NCI-H1694 (cell line): ENCODE data around the gene STAC3.

Source experiments
- DNase-seq: peaks from one replicate; lab custom pipeline; 2025; lab: John Stamatoyannopoulos, UW

Gene STAC3

GRCh38 chr12:57211791-57212700 is 38.9 kb downstream of the STAC3 start:
- no peak for DNase-seq

DNA sequence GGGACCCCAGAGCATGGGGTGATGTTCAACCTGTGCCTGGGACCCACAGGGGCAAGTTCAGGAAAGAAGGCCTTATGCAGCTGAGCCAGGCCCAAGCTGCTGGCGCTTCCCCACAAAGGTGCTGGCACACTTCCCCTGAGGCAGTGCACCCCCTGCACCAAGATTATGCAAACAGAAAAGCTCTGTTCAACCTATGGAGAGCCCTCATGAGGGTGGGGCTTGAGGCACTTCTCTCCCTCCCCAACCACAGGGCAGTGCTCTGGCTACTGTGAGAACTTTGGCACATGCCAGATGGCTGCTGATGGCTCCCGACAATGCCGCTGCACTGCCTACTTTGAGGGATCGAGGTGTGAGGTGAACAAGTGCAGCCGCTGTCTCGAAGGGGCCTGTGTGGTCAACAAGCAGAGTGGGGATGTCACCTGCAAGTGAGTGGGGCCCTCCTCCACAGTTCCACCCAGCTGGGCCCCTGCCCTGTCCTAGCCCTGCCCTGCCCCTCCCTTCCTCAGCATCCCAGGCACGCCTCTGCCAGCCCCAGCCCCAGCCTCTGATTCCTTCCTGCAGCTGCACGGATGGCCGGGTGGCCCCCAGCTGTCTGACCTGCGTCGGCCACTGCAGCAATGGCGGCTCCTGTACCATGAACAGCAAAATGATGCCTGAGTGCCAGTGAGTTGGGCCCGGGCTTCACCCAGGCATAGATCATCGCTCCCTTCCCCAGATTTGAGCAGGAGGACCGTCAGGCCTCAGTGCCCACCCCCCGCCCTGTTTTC is 39.9 kb downstream of the STAC3 start:
- no peak for DNase-seq

DNA sequence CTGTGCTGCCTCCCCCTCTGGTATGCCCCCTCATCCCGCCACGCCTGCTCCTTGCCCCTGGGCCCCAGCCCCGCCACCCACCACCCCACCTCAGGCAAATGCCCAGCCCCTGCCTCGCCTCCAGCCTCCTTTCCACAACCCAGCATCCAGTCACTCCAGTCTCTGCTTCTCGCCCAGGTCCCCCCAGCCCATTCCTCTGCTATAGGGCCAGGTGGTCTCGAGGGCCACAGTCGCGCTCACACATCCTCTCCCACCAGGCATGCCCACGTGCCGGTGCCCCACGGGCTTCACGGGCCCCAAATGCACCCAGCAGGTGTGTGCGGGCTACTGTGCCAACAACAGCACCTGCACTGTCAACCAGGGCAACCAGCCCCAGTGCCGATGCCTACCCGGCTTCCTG is 40.5 kb downstream of the STAC3 start:
- no peak for DNase-seq

DNA sequence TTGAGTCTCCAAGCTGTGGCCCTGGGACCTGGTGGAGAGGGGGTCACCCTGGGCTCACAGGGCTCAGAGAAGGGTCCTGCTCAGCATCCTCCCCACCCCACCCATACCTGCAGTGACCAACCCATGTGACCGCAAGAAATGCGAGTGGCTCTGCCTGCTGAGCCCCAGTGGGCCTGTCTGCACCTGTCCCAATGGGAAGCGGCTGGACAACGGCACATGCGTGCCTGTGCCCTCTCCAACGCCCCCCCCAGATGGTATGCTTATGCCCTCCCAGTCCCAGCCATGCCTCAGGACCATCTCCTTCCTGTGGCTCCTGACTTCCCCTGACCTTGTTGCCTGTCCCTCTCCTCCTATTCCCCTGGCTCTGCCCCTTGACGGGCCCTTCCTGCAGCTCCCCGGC is 41.1 kb downstream of the STAC3 start:
- DNase-seq: no peak

- no peak for DNase-seq
These were observed 42.2 kb downstream of the STAC3 start for GRCh38 chr12:57208631-57209282.

GRCh38 chr12:57207731-57208630 is 43.0 kb downstream of the STAC3 start:
- DNase-seq: no peak

DNA sequence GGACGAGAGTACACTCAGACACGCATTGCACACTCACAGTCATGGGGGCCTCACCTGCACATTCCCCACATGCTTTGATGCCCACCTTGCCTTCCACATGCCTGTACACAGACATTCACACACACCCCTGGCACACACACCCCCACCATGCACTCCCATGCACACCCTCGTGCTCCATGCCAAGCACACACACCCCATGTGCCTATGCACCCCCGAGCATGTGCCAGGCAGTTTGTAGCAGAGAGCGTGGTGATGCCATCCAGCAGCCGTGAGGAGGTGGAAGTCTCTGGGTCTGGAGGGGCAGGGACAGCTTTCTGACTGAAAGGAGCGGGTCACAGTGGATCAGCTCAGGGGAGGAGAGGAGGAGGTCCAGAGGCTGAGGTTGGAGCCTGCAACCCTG is 45.1 kb downstream of the STAC3 start:
- DNase-seq: no peak

DNA sequence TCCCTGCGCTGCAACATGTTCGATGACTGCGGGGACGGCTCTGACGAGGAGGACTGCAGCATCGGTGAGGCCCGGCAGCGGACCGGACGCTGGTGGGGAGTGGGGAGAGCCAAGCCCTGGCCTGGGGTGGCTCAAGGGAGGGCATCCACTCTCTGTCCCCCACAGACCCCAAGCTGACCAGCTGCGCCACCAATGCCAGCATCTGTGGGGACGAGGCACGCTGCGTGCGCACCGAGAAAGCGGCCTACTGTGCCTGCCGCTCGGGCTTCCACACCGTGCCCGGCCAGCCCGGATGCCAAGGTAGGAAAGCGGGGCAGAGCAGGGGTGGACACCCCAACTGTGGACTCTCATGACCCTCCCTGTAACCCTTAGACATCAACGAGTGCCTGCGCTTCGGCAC is 45.8 kb downstream of the STAC3 start:
- no peak for DNase-seq

GRCh38 chr12:57204454-57204853 is 46.5 kb downstream of the STAC3 start:
- no peak for DNase-seq

DNA sequence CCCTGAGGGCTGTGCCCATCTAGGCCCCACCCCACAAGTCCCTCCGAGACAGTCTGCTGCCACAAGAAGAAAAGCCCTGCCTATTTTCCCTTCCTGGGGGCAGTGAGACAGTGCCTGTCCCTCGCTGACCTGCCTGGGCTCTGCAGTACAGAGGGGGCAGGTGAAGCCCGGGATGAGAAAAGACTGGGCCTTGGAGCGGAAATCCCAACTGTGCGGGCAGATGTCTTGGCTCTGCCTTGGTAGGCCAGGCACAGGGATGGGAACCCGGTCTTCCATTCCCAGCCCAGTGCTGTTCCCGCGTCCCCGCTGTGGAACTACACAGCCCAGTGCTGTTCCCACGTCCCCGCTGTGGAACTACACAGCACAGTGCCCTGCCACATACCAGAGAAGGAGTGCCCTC is 47.2 kb downstream of the STAC3 start:
- DNase-seq: no peak

DNA sequence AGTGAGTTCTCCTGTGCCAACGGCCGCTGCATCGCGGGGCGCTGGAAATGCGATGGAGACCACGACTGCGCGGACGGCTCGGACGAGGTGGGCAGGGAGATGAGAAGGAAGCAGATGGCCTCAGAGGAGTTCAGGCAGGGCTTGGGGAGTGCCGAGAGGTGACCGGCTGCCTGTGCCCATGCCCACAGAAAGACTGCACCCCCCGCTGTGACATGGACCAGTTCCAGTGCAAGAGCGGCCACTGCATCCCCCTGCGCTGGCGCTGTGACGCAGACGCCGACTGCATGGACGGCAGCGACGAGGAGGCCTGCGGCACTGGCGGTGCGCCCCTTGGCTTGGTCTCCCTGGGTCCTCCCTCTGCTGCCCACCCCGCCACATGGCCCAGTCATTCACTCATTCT is 47.8 kb downstream of the STAC3 start:
- DNase-seq: no peak

DNA sequence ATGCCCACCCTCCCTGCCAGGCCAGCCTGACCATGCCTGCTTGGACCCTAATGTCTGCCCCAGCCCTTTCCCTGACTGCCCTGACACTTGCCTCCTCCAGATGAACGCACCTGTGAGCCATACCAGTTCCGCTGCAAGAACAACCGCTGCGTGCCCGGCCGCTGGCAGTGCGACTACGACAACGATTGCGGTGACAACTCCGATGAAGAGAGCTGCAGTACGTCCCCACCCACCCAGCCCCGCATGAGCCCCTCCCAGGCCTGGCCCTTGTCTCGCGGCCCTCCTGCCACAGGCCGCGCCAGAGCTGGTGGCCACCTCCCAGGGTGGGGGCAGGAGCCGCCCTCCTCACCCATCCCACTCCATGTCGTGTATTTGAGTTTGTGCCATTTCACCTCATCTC is 48.7 kb downstream of the STAC3 start:
- no peak for DNase-seq

DNA sequence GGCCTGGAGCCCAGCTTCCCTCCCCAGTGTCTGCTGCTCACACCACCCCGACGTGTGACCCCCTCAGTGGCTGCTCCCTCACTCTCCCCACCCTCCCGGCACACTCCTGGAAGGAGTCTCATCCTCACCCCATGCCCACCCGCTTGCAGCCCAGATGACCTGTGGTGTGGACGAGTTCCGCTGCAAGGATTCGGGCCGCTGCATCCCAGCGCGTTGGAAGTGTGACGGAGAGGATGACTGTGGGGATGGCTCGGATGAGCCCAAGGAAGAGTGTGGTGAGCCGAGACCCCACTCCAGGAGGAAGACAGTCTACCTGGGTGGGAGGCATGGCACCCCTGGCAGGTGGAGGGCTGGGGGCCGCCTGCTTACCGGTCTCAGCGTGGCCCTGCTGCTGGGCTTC is 49.4 kb downstream of the STAC3 start:
- DNase-seq: no peak

DNA sequence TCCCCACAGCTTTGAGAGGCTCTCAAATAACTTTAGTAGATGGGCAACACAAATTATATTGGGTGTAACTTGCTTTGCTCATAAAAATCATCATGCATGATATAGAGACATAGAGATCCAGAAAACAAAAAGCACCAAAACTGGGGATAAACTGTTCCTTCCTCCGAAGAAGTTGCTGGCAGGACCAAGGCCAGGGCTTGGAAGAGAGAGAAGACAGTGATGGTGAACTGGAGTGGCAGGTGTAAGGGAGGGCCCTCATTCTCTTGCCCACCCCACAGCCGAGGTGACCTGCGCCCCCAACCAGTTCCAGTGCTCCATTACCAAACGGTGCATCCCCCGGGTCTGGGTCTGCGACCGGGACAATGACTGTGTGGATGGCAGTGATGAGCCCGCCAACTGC is 49.8 kb downstream of the STAC3 start:
- DNase-seq: no peak

DNA sequence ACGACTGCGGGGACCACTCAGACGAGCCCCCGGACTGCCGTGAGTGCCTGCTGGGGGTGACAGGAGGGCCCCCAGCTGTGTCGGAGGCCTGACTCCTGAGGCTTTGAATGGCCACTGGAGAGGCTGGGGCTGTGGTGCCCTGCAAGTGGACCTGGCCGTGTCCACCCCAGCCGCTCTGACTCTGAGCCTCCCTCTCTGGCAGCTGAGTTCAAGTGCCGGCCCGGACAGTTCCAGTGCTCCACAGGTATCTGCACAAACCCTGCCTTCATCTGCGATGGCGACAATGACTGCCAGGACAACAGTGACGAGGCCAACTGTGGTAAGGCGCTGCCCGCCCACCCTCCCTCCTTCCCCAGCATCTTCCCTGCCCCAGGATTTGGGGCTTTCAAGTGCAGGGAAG is 50.5 kb downstream of the STAC3 start:
- DNase-seq: no peak

- DNase-seq: no peak
These were observed 51.8 kb downstream of the STAC3 start for GRCh38 chr12:57199191-57199590.

DNA sequence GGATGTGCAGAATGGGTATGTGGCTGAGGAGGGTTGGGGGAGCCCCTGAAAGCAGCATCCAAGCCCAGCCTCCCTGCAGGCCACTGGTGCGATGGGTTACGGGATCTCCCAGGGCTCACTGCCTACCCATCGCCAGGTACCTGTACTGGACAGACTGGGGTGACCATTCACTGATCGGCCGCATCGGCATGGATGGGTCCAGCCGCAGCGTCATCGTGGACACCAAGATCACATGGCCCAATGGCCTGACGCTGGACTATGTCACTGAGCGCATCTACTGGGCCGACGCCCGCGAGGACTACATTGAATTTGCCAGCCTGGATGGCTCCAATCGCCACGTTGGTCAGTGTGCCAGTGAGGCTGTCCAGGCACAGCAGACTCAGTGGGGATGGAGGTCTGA is 52.7 kb downstream of the STAC3 start:
- DNase-seq: no peak

GRCh38 chr12:57196956-57197355 is 54.0 kb downstream of the STAC3 start:
- DNase-seq: no peak

- DNase-seq: no peak
These were observed 54.5 kb downstream of the STAC3 start for GRCh38 chr12:57196439-57196838.

DNA sequence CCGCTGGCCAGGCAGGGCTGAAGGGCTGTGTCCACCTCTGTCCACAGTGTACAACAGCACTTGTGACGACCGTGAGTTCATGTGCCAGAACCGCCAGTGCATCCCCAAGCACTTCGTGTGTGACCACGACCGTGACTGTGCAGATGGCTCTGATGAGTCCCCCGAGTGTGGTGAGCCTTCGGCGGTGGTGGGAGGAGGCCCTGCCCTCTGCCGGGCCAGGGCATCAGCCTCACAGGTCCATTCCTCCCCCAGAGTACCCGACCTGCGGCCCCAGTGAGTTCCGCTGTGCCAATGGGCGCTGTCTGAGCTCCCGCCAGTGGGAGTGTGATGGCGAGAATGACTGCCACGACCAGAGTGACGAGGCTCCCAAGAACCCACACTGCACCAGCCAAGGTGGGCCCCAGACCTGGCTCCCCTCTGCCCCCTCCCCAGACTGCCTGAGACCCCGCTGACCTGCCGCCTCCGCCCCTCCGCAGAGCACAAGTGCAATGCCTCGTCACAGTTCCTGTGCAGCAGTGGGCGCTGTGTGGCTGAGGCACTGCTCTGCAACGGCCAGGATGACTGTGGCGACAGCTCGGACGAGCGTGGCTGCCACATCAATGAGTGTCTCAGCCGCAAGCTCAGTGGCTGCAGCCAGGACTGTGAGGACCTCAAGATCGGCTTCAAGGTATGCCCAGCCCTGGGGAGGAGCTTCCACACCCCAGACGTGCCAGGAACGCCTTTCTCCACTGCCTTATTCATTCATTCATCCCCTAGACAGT is 55.2 kb downstream of the STAC3 start:
- no peak for DNase-seq

- DNase-seq: no peak
These were observed 55.8 kb downstream of the STAC3 start for GRCh38 chr12:57195186-57195585.
